HAP-1 (cell line): ENCODE measurements around the gene AUH.

ENCODE experiments used
- DNase-seq, 2 experiments: peaks; one replicate each; pipeline ENCODE4 v3.0.0-alpha.2; 2016 to 2020; ENCODE audit warnings: low spot score in 2 of 2
- H3K27me3 ChIP-seq: fragments of 250-450 bp; sonication (Bioruptor Pico); 2 replicates; pipeline ENCODE4 v1.5.1; 2020; ENCODE audit warnings: low read depth, mild to moderate bottlenecking, moderate library complexity
- H3K36me3 ChIP-seq: fragments of 250-450 bp; sonication (Bioruptor Pico); replicated peaks from 2 replicates; pipeline ENCODE4 v1.5.1; 2020; ENCODE audit warnings: mild to moderate bottlenecking
- H3K4me1 ChIP-seq: fragments of 250-450 bp; sonication (Bioruptor Pico); 2 replicates; pipeline ENCODE4 v1.5.1; 2020; ENCODE audit warnings: mild to moderate bottlenecking
- H3K4me3 ChIP-seq: fragments of 250-450 bp; sonication (Bioruptor Pico); 2 replicates; pipeline ENCODE4 v1.5.1; 2020; ENCODE audit warnings: mild to moderate bottlenecking, moderate library complexity
- H3K9me3 ChIP-seq: fragments of 250-450 bp; sonication (Bioruptor Pico); 2 replicates; pipeline ENCODE4 v1.5.1; 2020; ENCODE audit warnings: mild to moderate bottlenecking, moderate library complexity
- in situ Hi-C: fragments of 300-500 bp; cut with MboI; formaldehyde crosslinking; loops from 3 replicates; pipeline ENCODE4 v1.14.3; 2020; ENCODE audit warnings: low sequenced_read_pairs, inconsistent platforms, mixed read lengths

The AUH gene

GRCh38 chr9:91234523-91234922, 127.2 kb downstream of the AUH start:
- no peaks in the 10 kb centered on the region for H3K36me3 ChIP-seq
- in situ Hi-C loops = no loop called here
- DNase-seq = no peak
- H3K9me3 ChIP-seq = no peaks in the 10 kb centered on the region
- no peaks in the 10 kb centered on the region for H3K27me3 ChIP-seq
- no peaks in the 10 kb centered on the region for H3K4me1 ChIP-seq
- no peak overlapping the region for H3K4me3 ChIP-seq

DNA sequence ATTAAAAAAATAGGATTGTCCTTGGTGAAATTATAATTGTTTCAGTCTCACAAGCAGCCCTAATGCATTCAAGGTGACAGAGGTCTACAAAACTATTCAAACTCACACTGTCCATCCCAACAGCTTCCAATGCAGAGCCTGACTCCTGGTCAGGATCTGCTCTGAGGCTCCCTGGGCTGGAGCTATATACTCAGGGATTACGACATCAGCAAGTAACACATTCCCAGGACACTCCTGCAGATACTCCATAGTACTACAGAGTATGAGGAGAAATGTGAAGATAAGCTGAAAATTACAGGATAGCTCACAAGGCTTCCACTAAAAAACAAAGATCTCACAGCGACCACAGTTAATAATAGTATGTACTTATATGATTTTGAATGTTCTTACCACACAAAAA, 130.1 kb downstream of the AUH start:
- H3K4me3 ChIP-seq = no peak overlapping the region
- DNase-seq = no peak
- H3K4me1 ChIP-seq = no peaks in the 10 kb centered on the region
- H3K27me3 ChIP-seq = no peaks in the 10 kb centered on the region
- no peaks in the 10 kb centered on the region for H3K9me3 ChIP-seq
- in situ Hi-C loops = no loop called here
- no peaks in the 10 kb centered on the region for H3K36me3 ChIP-seq

- Histone ChIP-seq H3K36me3 (no peaks in the 10 kb centered on the region), H3K9me3 (no peaks in the 10 kb centered on the region), H3K4me3 (no peak overlapping the region), H3K27me3 (no peaks in the 10 kb centered on the region), H3K4me1 (no peaks in the 10 kb centered on the region)
- no peak for DNase-seq
- in situ Hi-C loops = no loop called here
Observed at GRCh38 chr9:91223000-91223399, 138.7 kb downstream of the AUH start.

DNA sequence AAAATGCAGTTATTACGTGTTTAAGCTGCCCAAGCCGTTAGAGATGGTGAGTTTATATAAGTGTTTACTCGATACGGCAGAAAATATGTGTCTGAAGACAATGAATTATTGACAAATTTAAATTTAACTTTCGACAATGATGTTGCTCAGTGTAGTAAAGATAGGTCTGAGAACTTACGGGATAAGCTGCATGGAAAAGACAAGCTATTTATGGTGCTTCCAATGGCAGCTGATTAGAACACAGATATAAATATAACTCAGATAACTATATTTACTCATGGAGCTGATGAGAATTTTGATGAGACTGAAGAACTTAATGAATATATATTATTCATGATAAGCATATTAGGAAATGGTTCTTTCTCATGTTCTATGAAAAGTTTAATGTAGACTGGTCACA, 139.3 kb downstream of the AUH start:
- Histone ChIP-seq H3K36me3 (no peaks in the 10 kb centered on the region), H3K4me3 (no peak overlapping the region)
- in situ Hi-C loops = no loop called here

GRCh38 chr9:91221332-91221731, 140.4 kb downstream of the AUH start:
- Histone ChIP-seq H3K4me1 (no peaks in the 10 kb centered on the region), H3K36me3 (no peaks in the 10 kb centered on the region), H3K27me3 (no peaks in the 10 kb centered on the region), H3K9me3 (no peaks in the 10 kb centered on the region), H3K4me3 (no peak overlapping the region)
- in situ Hi-C loops = no loop called here
- no peak for DNase-seq

More for the DNA sequence above, 139.3 kb downstream of the AUH start:
- Histone ChIP-seq H3K9me3 (no peaks in the 10 kb centered on the region), H3K4me1 (no peaks in the 10 kb centered on the region), H3K27me3 (no peaks in the 10 kb centered on the region)
- no peak for DNase-seq

- Histone ChIP-seq H3K4me3 (no peak overlapping the region), H3K27me3 (no peaks in the 10 kb centered on the region), H3K36me3 (no peaks in the 10 kb centered on the region), H3K4me1 (no peaks in the 10 kb centered on the region), H3K9me3 (no peaks in the 10 kb centered on the region)
- in situ Hi-C loops = no loop called here
- no peak for DNase-seq
Observed at GRCh38 chr9:91220491-91221135, 141.1 kb downstream of the AUH start.

GRCh38 chr9:91220021-91220420, 141.7 kb downstream of the AUH start:
- Histone ChIP-seq H3K27me3 (no peaks in the 10 kb centered on the region), H3K36me3 (no peaks in the 10 kb centered on the region), H3K4me3 (no peak overlapping the region), H3K9me3 (no peaks in the 10 kb centered on the region), H3K4me1 (no peaks in the 10 kb centered on the region)
- no peak for DNase-seq
- in situ Hi-C loops = no loop called here

DNA sequence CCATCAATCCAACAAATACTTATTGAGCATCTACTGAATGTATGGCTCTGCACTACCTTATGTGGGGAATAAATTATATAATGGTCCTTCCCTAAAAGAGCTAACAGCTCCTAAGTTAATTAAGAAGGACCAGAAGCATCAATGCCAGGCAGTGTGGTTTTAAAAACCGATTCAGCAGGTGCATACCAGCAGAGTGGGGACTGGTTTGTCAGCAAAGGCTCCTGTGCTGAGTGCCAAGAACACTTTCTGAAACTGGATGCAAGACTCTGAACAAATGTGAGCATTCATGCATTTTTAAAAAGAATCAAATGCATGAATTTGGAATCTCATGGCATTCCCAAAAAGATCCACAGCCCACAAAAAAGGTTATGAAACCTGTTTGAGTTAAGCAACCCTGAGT, 142.2 kb downstream of the AUH start:
- in situ Hi-C loops = no loop called here
- Histone ChIP-seq H3K36me3 (no peaks in the 10 kb centered on the region), H3K4me3 (no peak overlapping the region), H3K27me3 (no peaks in the 10 kb centered on the region), H3K9me3 (no peaks in the 10 kb centered on the region), H3K4me1 (no peaks in the 10 kb centered on the region)
- DNase-seq = no peak

DNA sequence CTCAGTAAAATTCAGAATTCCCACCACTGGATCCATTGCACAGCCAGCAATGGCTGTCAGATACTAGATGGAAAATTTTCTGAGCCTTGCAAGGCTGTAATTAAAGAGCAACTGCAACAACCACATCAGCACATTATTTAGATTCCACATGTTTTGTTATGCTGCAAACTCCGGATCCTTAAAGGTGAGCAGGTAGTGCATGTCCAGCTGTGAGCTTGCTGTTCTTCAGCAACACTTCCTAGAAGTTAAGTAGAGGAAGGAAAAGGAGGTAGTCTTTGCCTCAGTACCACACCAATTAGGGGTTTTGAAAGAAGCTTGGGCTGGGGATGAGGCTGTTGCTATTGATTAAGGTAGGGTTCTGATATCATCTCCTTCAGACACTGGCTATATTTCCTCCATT, 144.3 kb downstream of the AUH start:
- in situ Hi-C loops = no loop called here

GRCh38 chr9:91214867-91215266, 146.9 kb downstream of the AUH start:
- in situ Hi-C loops = no loop called here
- H3K4me3 ChIP-seq = no peak overlapping the region
- H3K36me3 ChIP-seq = no peaks in the 10 kb centered on the region
- no peaks in the 10 kb centered on the region for H3K9me3 ChIP-seq
- no peak for DNase-seq
- H3K27me3 ChIP-seq = no peaks in the 10 kb centered on the region
- no peaks in the 10 kb centered on the region for H3K4me1 ChIP-seq

More for the DNA sequence above, 144.3 kb downstream of the AUH start:
- Histone ChIP-seq H3K27me3 (no peaks in the 10 kb centered on the region), H3K36me3 (no peaks in the 10 kb centered on the region), H3K9me3 (no peaks in the 10 kb centered on the region), H3K4me3 (no peak overlapping the region), H3K4me1 (no peaks in the 10 kb centered on the region)
- DNase-seq = no peak

DNA sequence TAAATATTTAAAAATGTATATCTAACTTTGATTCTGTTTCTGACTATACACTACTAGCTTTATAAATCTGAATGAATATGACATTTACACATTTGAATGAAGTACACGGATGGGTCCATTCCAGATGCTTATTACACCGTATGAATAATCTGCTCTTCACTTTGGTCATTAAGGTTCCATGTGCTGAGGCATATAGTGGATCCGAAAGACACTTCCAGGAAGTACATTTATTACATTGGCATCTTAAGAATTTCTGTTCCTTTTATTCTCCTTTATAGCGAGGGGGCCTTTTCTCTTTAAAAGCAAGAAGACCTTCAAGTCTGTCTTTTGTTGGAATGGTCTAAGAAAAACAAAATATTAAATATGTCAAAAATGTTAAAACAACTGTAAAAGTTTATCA, 147.6 kb downstream of the AUH start:
- DNase-seq = no peak
- Histone ChIP-seq H3K9me3 (no peaks in the 10 kb centered on the region), H3K27me3 (no peaks in the 10 kb centered on the region), H3K36me3 (no peaks in the 10 kb centered on the region), H3K4me1 (no peaks in the 10 kb centered on the region), H3K4me3 (no peak overlapping the region)
- in situ Hi-C loops = no loop called here

- DNase-seq = no peak
- in situ Hi-C loops = no loop called here
- no peak overlapping the region for H3K4me3 ChIP-seq
- H3K27me3 ChIP-seq = no peaks in the 10 kb centered on the region
- no peaks in the 10 kb centered on the region for H3K4me1 ChIP-seq
- H3K9me3 ChIP-seq = no peaks in the 10 kb centered on the region
- no peaks in the 10 kb centered on the region for H3K36me3 ChIP-seq
Observed at GRCh38 chr9:91212596-91213243, 149.0 kb downstream of the AUH start.

DNA sequence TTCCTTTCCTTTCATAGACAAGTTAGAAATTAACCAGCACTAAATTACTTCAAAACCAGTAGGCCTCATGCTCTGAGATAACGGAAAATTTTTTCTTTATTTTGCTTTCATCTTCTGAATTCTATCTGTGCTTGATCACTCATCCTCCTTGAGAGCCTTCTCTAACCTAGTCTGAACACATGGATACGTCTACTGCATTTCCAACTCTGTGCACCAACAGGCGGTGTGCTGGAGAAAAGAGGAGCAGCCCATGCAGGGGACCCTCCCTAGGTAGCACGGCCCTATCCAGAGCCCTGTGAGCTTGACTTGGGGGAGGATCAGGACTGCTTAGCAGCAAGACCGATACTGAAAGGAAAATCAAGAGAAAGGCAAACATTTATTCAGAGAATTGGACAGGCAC, 149.8 kb downstream of the AUH start:
- no peaks in the 10 kb centered on the region for H3K36me3 ChIP-seq
- no peak for DNase-seq
- in situ Hi-C loops = no loop called here
- H3K9me3 ChIP-seq = no peaks in the 10 kb centered on the region
- no peaks in the 10 kb centered on the region for H3K4me1 ChIP-seq
- H3K27me3 ChIP-seq = no peaks in the 10 kb centered on the region
- no peak overlapping the region for H3K4me3 ChIP-seq

DNA sequence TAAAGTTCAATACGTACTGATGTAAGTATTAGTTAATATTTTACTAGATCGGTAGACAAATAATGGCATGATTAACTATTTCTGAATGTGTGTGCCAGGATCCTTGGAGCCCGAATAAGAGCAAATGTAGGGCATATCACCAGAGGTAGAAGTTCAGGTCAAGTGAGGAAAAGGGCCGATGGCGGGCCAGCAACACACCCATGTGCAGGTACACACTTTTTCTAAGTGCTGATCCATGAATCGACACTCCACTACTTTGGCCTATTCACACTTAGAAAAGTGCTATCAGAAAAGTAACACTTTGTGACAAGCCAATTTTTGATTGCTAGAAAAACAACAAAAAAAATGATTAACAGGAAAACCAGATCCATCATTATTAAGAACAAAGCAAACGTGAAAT, 150.3 kb downstream of the AUH start:
- in situ Hi-C loops = no loop called here
- H3K4me1 ChIP-seq = no peaks in the 10 kb centered on the region
- no peak for DNase-seq
- H3K27me3 ChIP-seq = no peaks in the 10 kb centered on the region
- no peaks in the 10 kb centered on the region for H3K36me3 ChIP-seq
- no peak overlapping the region for H3K4me3 ChIP-seq
- no peaks in the 10 kb centered on the region for H3K9me3 ChIP-seq

DNA sequence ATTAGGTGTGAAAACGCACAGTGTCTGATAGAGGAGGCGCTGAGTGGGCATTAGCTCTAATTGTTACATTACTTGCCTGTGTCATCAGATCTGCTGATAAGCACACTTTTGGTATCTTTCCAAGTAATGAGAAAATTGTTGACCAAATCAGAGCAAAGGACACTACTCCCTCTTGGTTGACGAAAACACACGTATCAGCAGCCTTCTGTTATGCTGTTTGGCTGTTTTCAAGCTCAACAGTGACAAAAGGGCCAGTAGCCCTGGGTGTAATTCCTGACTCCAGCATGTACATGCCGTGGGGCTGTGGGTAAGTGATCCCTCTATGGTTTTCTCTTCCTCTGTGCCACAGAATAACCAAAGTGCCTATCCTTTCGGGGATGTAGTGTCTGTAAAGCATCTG, 151.4 kb downstream of the AUH start:
- DNase-seq = no peak

More for the DNA sequence above, 151.4 kb downstream of the AUH start:
- H3K27me3 ChIP-seq = no peaks in the 10 kb centered on the region
- in situ Hi-C loops = no loop called here
- no peaks in the 10 kb centered on the region for H3K4me1 ChIP-seq
- no peaks in the 10 kb centered on the region for H3K36me3 ChIP-seq
- no peak overlapping the region for H3K4me3 ChIP-seq
- no peaks in the 10 kb centered on the region for H3K9me3 ChIP-seq
